Progenitor cell of endocrine pancreas (in vitro differentiated cells): Measurements from ENCODE around the gene SNIP1. TPM values are rescaled to one million over a fixed set of nuclear protein-coding genes. Genes with fewer than 3 reads are reported as not detected.
"Not testable (repeated sequence)": the region's sequence is repeated elsewhere in the genome, so short reads cannot be mapped to it uniquely, and the experiment has no call there.

Experiments
- DNase-seq: peaks from one replicate; pipeline ENCODE4 v3.0.0; 2021; ENCODE audit warnings: low spot score; ENCODE audit not compliant: unreplicated experiment
- H3K27ac Mint-ChIP-seq: 2 replicates; pipeline ENCODE4 v1.8.0; 2021; ENCODE audit warnings: mild to moderate bottlenecking, moderate library complexity, mixed read lengths
- H3K27me3 Mint-ChIP-seq: 2 replicates; pipeline ENCODE4 v1.8.0; 2021; ENCODE audit warnings: mixed read lengths
- H3K36me3 Mint-ChIP-seq: 2 replicates; pipeline ENCODE4 v1.8.0; 2022; ENCODE audit warnings: mixed read lengths; ENCODE audit not compliant: insufficient read depth
- H3K4me1 Mint-ChIP-seq: 2 replicates; pipeline ENCODE4 v1.8.0; 2021; ENCODE audit warnings: low read depth, mixed read lengths
- H3K4me3 Mint-ChIP-seq: 2 replicates; pipeline ENCODE4 v1.8.0; 2021; ENCODE audit warnings: low read depth, mild to moderate bottlenecking, moderate library complexity, mixed read lengths
- H3K9me3 Mint-ChIP-seq: 2 replicates; pipeline ENCODE4 v1.8.0; 2021; ENCODE audit warnings: low read depth, mixed read lengths
- CTCF ChIP-seq: fragments of 200-600 bp; sonication (generic); IDR thresholded peaks from one replicate; pipeline ENCODE4 v1.5.0; 2021; ENCODE audit warnings: antibody characterized with exemption, mild to moderate bottlenecking; ENCODE audit not compliant: unreplicated experiment
- total RNA-seq: library from RNA; stranded (reverse); gene quantifications from 2 replicates; pipeline ENCODE4 v1.2.1, GENCODE V29; 2021

SNIP1 gene
- total RNA-seq, 1 donor from 2014 or later, result 17.1 TPM

GRCh38 chr1:37513795-37514349, 40.2 kb downstream of the SNIP1 start:
- Mint-ChIP-seq H3K9me3 (no peaks in the 10 kb centered on the region), H3K36me3 (peaks cover 10% of the 10 kb centered on the region)
- peak; percentile 44 for DNase-seq

GRCh38 chr1:37509181-37509580, 44.9 kb downstream of the SNIP1 start:
- H3K4me3 Mint-ChIP-seq, result no peak overlapping the region
- H3K27me3 Mint-ChIP-seq, result no peaks in the 10 kb centered on the region
- no peak for DNase-seq
- TF ChIP-seq CTCF, result peak; percentile 11
- H3K9me3 Mint-ChIP-seq, result no peaks in the 10 kb centered on the region
- no peak overlapping the region for H3K27ac Mint-ChIP-seq
- peaks cover 4% of the 10 kb centered on the region for H3K4me1 Mint-ChIP-seq
- H3K36me3 Mint-ChIP-seq, result peaks cover 21% of the 10 kb centered on the region

More at GRCh38 chr1:37513795-37514349, 40.2 kb downstream of the SNIP1 start:
- Mint-ChIP-seq H3K27me3 (no peaks in the 10 kb centered on the region), H3K27ac (peak overlapping the region; percentile 94), H3K4me3 (peak overlapping the region; percentile 97), H3K4me1 (peaks cover 12% of the 10 kb centered on the region)
- no peak for TF ChIP-seq CTCF

- Mint-ChIP-seq H3K27ac (no peak overlapping the region), H3K9me3 (no peaks in the 10 kb centered on the region), H3K4me3 (no peak overlapping the region), H3K27me3 (no peaks in the 10 kb centered on the region), H3K4me1 (no peaks in the 10 kb centered on the region), H3K36me3 (peaks cover 23% of the 10 kb centered on the region)
- no peak for TF ChIP-seq CTCF
- no peak for DNase-seq
Observed at GRCh38 chr1:37506740-37507139, 47.4 kb downstream of the SNIP1 start.

- peaks cover 19% of the 10 kb centered on the region for H3K36me3 Mint-ChIP-seq
Observed at GRCh38 chr1:37502791-37503190, 51.3 kb downstream of the SNIP1 start.

GRCh38 chr1:37502104-37502503, 52.0 kb downstream of the SNIP1 start:
- Mint-ChIP-seq H3K27ac (no peak overlapping the region), H3K36me3 (peaks cover 17% of the 10 kb centered on the region), H3K4me3 (no peak overlapping the region), H3K9me3 (no peaks in the 10 kb centered on the region), H3K4me1 (no peaks in the 10 kb centered on the region), H3K27me3 (no peaks in the 10 kb centered on the region)
- TF ChIP-seq CTCF, result no peak
- DNase-seq, result no peak

More at GRCh38 chr1:37502791-37503190, 51.3 kb downstream of the SNIP1 start:
- not testable (repeated sequence) for H3K4me3 Mint-ChIP-seq, DNase-seq, H3K27ac Mint-ChIP-seq, H3K9me3 Mint-ChIP-seq, H3K27me3 Mint-ChIP-seq, H3K4me1 Mint-ChIP-seq

GRCh38 chr1:37501661-37502060, 52.4 kb downstream of the SNIP1 start:
- TF ChIP-seq CTCF, result no peak
- H3K27me3 Mint-ChIP-seq, result no peaks in the 10 kb centered on the region
- no peak overlapping the region for H3K4me3 Mint-ChIP-seq
- DNase-seq, result no peak
- peak overlapping the region; percentile 30 for H3K27ac Mint-ChIP-seq
- peaks cover 17% of the 10 kb centered on the region for H3K36me3 Mint-ChIP-seq
- H3K9me3 Mint-ChIP-seq, result no peaks in the 10 kb centered on the region
- no peaks in the 10 kb centered on the region for H3K4me1 Mint-ChIP-seq
